ENCODE results near the gene NOD2.

Gene NOD2

DNA sequence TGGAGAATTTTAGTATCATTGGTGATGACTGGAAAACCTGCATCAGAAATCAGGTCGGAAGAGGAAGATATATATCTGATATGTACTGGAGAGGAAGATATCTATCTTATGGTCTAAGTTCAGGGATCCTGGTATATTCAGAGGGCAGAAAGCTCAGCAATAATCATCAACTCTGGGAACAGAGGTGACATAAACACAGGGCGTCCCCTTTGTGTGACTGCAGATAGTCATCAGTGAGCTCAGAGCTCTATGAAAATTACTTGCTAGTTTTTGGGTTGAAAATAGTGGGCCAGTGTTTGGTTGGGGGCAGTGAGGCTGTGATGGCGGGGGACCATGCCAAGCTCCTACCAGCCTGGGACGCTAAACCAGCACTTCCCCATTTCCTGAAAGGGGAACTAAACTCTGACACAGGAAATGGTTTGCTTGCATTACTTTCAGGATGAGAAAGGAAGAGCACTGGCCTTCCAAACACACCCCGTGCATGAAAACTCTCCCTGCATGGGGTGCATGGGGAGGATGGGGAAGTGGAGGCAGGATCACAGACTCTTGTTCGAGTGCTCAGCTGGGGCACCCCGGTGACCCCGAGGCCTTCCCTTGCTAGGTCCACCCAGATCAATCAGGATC is 15.8 kb downstream of the NOD2 start:
- no peak for DNase-seq (ENCODE audit: low read depth)
- TF ChIP-seq, protein P1, sequence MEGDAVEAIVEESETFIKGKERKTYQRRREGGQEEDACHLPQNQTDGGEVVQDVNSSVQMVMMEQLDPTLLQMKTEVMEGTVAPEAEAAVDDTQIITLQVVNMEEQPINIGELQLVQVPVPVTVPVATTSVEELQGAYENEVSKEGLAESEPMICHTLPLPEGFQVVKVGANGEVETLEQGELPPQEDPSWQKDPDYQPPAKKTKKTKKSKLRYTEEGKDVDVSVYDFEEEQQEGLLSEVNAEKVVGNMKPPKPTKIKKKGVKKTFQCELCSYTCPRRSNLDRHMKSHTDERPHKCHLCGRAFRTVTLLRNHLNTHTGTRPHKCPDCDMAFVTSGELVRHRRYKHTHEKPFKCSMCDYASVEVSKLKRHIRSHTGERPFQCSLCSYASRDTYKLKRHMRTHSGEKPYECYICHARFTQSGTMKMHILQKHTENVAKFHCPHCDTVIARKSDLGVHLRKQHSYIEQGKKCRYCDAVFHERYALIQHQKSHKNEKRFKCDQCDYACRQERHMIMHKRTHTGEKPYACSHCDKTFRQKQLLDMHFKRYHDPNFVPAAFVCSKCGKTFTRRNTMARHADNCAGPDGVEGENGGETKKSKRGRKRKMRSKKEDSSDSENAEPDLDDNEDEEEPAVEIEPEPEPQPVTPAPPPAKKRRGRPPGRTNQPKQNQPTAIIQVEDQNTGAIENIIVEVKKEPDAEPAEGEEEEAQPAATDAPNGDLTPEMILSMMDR (conservative IDR thresholded peaks at IDR 0.05; ENCODE audit: low read length): no peak
- H3K4me3 ChIP-seq (ENCODE audit: low read length): no peak overlapping the region

DNA sequence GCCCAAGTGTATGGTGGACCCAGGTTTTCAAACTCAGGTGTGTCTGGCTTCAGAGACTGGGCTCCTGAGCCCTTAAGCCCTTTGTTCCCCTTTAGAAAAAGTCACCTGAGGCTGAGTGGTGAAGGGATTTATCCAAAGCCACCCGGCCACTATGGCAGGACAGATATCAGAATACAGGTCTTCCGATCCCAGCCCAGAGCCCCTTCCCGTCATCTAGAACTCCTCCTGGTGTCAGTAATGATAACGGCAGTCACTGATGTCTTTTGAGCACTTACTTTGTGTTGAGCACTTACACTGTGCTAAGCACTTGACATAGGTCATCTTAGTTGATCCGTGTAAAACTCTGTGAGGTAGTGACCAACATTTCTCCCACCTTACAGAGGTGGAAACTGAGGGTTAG is 16.6 kb downstream of the NOD2 start:
- no peak overlapping the region for H3K4me3 ChIP-seq (ENCODE audit: low read length)
- DNase-seq (ENCODE audit: low read depth): no peak
- TF ChIP-seq, protein P1 (conservative IDR thresholded peaks at IDR 0.05; ENCODE audit: low read length): no peak

DNA sequence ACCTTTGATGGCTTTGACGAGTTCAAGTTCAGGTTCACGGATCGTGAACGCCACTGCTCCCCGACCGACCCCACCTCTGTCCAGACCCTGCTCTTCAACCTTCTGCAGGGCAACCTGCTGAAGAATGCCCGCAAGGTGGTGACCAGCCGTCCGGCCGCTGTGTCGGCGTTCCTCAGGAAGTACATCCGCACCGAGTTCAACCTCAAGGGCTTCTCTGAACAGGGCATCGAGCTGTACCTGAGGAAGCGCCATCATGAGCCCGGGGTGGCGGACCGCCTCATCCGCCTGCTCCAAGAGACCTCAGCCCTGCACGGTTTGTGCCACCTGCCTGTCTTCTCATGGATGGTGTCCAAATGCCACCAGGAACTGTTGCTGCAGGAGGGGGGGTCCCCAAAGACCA is 17.6 kb downstream of the NOD2 start:
- DNase-seq (ENCODE audit: low read depth): no peak
- TF ChIP-seq, protein P1 (conservative IDR thresholded peaks at IDR 0.05; ENCODE audit: low read length): no peak
- no peak overlapping the region for H3K4me3 ChIP-seq (ENCODE audit: low read length)

DNA sequence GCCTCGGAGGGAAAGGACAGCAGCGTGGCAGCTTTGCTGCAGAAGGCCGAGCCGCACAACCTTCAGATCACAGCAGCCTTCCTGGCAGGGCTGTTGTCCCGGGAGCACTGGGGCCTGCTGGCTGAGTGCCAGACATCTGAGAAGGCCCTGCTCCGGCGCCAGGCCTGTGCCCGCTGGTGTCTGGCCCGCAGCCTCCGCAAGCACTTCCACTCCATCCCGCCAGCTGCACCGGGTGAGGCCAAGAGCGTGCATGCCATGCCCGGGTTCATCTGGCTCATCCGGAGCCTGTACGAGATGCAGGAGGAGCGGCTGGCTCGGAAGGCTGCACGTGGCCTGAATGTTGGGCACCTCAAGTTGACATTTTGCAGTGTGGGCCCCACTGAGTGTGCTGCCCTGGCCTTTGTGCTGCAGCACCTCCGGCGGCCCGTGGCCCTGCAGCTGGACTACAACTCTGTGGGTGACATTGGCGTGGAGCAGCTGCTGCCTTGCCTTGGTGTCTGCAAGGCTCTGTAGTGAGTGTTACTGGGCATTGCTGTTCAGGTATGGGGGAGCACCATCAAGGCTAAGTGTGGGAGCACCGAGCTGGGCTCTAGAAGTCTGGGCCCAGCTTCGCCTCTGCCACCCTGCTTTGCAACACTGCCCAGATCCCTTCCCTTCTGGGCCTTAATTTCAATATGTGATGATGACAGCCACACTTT is 18.6 kb downstream of the NOD2 start:
- no peak for DNase-seq (ENCODE audit: low read depth)
- TF ChIP-seq, protein P1 (conservative IDR thresholded peaks at IDR 0.05; ENCODE audit: low read length): no peak
- H3K4me3 ChIP-seq (ENCODE audit: low read length): no peak overlapping the region

DNA sequence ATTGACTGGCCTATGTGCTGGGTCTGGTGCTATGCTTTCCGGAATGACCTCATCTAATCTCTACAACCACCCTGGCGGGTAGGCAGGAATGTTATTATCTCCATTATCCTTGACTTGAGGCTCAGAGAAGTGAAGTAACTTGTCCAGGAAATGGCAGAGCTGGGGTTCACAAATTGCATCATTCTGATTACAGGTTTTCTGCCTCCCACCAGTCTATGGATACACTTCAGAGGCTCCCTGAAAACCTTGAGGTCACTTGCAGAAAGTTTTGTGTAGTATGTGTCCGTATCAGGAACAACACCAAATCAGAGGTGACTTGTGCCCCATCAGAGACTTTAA is 19.1 kb downstream of the NOD2 start:
- no peak overlapping the region for H3K4me3 ChIP-seq (ENCODE audit: low read length)
- TF ChIP-seq, protein P1 (conservative IDR thresholded peaks at IDR 0.05; ENCODE audit: low read length): no peak
- DNase-seq (ENCODE audit: low read depth): no peak

DNA sequence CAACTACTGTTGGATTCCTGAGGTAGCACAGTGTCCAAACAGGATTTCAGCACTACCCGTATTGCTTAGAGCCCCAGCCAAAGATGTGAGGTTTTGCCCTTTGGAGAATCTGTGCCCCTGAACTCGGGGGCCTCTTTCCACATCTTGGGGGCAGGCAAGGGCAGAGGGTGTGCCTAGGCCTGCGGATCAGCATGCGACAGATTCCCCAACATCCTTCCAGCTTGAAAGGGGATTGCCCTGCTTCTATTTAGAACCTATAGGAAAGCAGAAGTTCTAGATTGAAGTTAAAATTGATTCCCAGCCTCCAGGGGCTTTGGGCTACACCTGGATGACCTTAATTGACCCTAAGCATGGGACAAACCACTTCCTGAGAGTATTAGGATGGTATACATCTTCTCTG is 19.6 kb downstream of the NOD2 start:
- DNase-seq (ENCODE audit: low read depth): no peak
- TF ChIP-seq, protein P1 (conservative IDR thresholded peaks at IDR 0.05; ENCODE audit: low read length): no peak

DNA sequence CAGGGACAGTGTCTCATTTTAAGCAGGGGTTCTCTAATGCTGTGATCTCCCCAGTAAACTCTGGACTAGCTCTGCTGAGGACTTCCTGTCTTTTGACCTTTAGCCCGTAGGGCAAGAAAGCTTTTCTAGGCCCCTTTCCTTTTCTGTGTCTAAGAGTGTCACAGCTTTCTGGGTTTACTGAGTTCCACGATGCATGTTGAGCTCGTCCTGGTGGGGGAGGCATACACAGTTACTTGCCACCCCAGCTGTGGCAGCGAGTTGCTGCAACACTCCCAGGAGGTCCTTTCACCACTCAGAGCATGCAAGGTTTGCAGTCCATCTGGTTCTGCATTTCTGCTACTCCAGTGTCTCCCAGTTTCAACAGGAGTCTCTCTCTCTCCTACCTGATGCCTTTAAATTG is 23.7 kb downstream of the NOD2 start:
- H3K4me3 ChIP-seq (ENCODE audit: low read length): no peak overlapping the region
- TF ChIP-seq, protein P1 (conservative IDR thresholded peaks at IDR 0.05; ENCODE audit: low read length): no peak
- no peak for DNase-seq (ENCODE audit: low read depth)

More for the DNA sequence above, 19.6 kb downstream of the NOD2 start:
- H3K4me3 ChIP-seq (ENCODE audit: low read length): no peak overlapping the region

Data from AG10803 (cell line).